GM23248 (cell line): ENCODE data around the gene MYEOV.

Experiments used
- EZH2 ChIP-seq: fragments of 200-600 bp; sonication (generic); IDR thresholded peaks from 2 replicates; pipeline ENCODE4 v1.6.1; 2018; ENCODE audit warnings: antibody characterized with exemption, mild to moderate bottlenecking; ENCODE audit not compliant: insufficient read depth, poor library complexity, severe bottlenecking
- EZH2phosphoT487 ChIP-seq: fragments of 200-600 bp; sonication (generic); IDR thresholded peaks from 2 replicates; pipeline ENCODE4 v1.6.1; 2018; ENCODE audit warnings: antibody characterized with exemption, moderate library complexity, mild to moderate bottlenecking, low read depth; ENCODE audit not compliant: insufficient read depth

DNA sequence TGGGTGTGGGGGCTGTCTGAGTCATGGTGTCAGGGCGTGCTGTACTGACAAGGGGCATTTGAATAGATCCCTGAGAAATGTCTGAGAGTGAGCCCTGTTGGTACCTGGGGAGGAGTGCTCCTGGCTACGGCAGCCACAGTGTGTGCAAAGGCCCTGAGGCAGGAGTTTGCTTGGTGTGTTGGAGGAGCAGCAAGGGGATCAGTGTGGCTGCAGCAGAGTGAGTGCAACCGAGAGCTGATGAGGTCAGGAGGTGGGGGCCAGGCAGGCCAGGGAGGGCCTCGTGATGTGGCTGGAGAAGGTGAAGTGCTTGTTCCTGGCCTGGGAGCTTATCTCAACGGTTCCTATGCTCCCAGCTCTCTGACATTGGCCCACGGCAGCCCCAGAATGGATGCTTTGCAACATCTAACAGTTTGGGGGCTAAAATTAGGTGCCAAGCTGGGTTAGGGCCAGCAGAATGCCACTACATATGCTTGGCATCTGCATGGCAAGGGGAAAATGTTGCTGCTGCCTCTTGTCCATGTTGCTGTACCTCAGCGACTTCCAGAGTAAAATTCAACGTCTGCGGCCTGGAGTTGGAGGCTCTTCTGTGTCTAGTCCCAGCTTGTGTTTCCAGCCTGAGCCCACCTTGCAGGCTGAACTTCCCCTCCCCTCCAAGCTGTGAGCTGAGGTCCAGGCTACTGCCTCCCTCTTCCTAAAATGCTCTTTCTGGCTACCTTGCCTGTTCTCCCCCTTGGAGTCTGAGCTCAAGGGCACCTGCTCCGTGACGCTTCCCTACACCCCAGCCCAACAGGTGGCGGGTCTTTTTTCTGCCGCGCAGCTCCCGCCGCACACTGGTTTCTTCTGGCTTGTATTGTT is 48.2 kb upstream of the MYEOV start:
- TF ChIP-seq EZH2phosphoT487: no peak
- TF ChIP-seq EZH2: no peak
